Activated CD8-positive, alpha-beta memory T cell treated with anti-CD3 and anti-CD28 coated beads, Interleukin-2, amount 10 ng/mL, durations not matched to agents 7 days and 5 days (primary cell): ENCODE data around the gene GPRC5A. TPM values are rescaled to one million over a fixed set of nuclear protein-coding genes. Genes with fewer than 3 reads are reported as not detected.

Experiments used
- ATAC-seq: fragments of 150-1000 bp; cut with Tn5 transposase; one replicate; pipeline ENCODE4 v1.10.0; 2021; ENCODE audit warnings: moderate library complexity
- CTCF ChIA-PET: fragments of 350-600 bp; sonication (Branson Sonifier 250); formaldehyde crosslinking; loops from one replicate; lab custom pipeline; 2021; ENCODE audit warnings: antibody characterized with exemption; lab: Charles Lee
- DNase-seq: peaks from one replicate; pipeline ENCODE4 v3.0.0-alpha.2; 2020
- H3K27ac Mint-ChIP-seq: one replicate; pipeline ENCODE4 v1.8.0; 2021; ENCODE audit warnings: mild to moderate bottlenecking, mixed read lengths
- H3K27me3 Mint-ChIP-seq: one replicate; pipeline ENCODE4 v1.8.0; 2021; ENCODE audit warnings: mixed read lengths
- H3K36me3 Mint-ChIP-seq: one replicate; pipeline ENCODE4 v1.8.0; 2021; ENCODE audit warnings: mild to moderate bottlenecking, mixed read lengths
- H3K4me1 Mint-ChIP-seq: one replicate; pipeline ENCODE4 v1.8.0; 2021; ENCODE audit warnings: mixed read lengths
- H3K4me3 Mint-ChIP-seq: one replicate; pipeline ENCODE4 v1.8.0; 2021; ENCODE audit warnings: mild to moderate bottlenecking, moderate library complexity, mixed read lengths
- H3K9me3 Mint-ChIP-seq: one replicate; pipeline ENCODE4 v1.8.0; 2022; ENCODE audit warnings: low read depth, mixed read lengths
- total RNA-seq, 2 experiments: library from RNA; stranded (reverse); gene quantifications; one replicate each; pipeline ENCODE4 v1.2.3, GENCODE V29; 2021

GPRC5A gene
- total RNA-seq, 2 experiments from 2014 or later = not detected

DNA sequence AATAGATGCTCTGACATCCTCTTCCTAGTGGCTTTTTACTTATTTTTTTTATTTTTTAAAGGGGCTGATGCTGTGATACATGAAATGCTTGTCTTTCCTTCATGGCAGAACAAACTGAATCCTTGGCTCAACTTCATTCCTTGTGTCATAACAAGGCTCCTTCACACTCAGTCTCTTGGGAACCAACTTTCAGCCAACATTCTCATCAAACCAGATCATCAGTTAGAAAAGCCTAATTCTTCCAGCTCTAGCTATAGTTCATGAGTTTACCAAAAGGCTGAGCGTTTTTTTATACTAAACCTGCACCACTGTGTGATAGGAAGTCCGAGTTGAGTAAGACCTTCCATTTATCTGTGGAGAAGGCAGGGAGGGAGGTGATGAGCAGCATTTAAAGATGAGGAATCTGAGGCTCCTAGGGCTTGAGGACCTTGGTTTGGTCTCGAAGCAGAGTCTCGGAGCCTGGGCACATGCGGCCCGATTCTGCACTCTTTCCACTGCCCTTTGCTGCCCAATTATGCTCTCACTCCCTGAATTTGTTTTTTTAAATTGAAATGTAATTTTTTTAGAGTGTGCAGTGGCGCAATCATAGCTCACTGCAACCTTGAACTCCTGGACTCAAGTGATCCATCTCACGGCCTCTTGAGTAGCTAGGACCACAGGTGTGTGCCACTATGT, 52.4 kb downstream of the GPRC5A start:
- no peaks in the 10 kb centered on the region for H3K4me1 Mint-ChIP-seq
- no peak for ATAC-seq
- CTCF ChIA-PET = interaction anchor here (0.6 to 1.1 kb wide), 2 partner anchors 9 to 27 kb away, joined by 3 read pairs; no protein-coding TSS in a partner anchor
- H3K27ac Mint-ChIP-seq = no peak overlapping the region
- no peaks in the 10 kb centered on the region for H3K36me3 Mint-ChIP-seq
- no peaks in the 10 kb centered on the region for H3K9me3 Mint-ChIP-seq
- peaks cover 18% of the 10 kb centered on the region for H3K27me3 Mint-ChIP-seq
- no peak overlapping the region for H3K4me3 Mint-ChIP-seq
- DNase-seq = no peak

DNA sequence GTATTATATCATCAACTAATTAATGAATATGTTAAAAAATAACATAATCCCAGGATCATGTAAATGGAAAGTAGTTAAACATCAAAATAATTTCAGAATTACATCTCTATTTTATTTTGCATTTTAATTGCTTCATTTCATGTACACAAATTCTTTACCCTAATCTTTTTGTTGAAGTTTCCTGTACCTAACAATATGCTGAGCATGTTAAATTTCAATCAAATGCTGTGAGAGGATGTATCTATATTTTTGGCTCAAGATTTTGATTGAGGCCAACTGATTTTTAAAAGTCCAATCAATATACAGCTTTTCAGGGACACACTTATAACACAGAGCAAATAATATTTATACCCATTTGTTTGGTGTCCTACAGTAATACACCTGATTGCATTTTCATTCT, 54.2 kb downstream of the GPRC5A start:
- Mint-ChIP-seq H3K4me3 (no peak overlapping the region), H3K4me1 (no peaks in the 10 kb centered on the region), H3K9me3 (no peaks in the 10 kb centered on the region), H3K27me3 (peaks cover 19% of the 10 kb centered on the region), H3K27ac (no peak overlapping the region), H3K36me3 (no peaks in the 10 kb centered on the region)
- no peak for ATAC-seq
- DNase-seq = no peak
- CTCF ChIA-PET = no interaction called here

DNA sequence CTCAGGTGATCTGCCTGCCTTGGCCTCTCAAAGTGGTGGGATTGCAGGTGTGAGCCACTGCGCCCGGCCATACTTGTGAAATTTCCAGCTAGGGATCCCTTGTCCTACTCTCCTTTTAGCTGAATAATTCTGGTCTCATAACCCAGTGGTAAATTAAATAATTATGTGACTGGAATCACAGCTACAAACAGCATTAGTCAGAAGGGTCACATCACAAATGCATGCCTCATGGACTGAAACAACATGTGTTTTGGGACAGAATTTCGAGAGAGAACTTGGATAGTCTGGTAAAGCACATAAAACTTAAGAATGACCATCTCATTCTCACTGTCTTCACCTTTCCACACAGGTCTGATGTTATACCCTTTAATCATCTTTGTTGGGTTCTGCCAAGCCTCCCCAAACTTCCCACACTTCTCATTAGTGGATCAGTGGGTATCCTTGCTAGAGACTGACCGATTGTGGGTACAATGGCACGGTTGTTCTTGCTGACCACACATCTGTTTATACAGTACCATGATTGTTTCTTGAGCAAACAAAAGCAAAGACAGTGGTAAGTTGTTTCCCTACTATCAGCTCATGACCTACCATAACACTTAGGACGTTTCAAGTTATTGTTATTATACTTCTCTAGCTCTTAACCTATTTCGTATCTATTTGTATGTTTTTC, 55.5 kb downstream of the GPRC5A start:
- ATAC-seq (no peak), DNase-seq (no peak)
- no peak overlapping the region for H3K4me3 Mint-ChIP-seq
- CTCF ChIA-PET = no interaction called here
- no peak overlapping the region for H3K27ac Mint-ChIP-seq
- H3K36me3 Mint-ChIP-seq = no peaks in the 10 kb centered on the region
- no peaks in the 10 kb centered on the region for H3K4me1 Mint-ChIP-seq
- H3K9me3 Mint-ChIP-seq = no peaks in the 10 kb centered on the region
- H3K27me3 Mint-ChIP-seq = peaks cover 20% of the 10 kb centered on the region

DNA sequence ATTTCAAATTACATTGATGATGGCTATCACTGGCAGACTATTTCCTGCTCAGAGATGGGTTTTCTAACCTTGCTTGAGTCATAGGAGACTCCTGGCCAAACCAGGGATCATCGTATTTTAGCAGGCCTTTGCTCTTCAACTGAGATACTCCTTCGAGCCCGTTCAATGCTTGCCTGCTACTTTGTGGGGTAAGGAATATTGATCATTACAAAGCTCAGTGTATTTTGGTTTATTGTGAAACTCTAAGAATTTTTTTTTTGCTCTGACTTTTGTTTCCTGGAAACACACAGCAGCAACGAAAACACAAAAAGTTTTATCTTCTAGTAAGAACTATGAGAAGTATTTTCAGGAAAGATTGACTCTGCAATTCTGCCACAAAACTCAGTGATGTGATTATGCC, 56.5 kb downstream of the GPRC5A start:
- CTCF ChIA-PET = no interaction called here
- Mint-ChIP-seq H3K4me3 (no peak overlapping the region), H3K36me3 (no peaks in the 10 kb centered on the region), H3K27ac (no peak overlapping the region), H3K9me3 (no peaks in the 10 kb centered on the region), H3K4me1 (no peaks in the 10 kb centered on the region), H3K27me3 (peaks cover 23% of the 10 kb centered on the region)
- no peak for ATAC-seq
- no peak for DNase-seq

DNA sequence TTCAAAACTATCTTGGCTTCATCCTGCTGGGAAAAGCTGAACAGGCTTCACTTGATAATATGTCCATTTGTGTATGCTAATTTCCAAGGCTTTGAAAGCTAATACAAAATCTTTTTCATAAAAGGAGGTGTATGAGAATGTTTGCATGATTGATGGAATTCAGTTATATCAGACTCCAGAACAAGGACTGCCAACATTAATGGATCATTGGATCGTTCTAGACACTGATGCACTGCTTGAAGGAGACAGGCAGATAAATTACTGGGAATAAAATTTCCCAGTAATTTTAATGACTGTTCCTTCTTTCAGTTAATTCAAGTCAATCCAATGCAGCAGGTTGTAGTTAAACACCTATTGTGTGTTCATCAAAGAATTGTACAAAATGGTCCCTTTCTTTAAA, 60.1 kb downstream of the GPRC5A start:
- H3K27ac Mint-ChIP-seq = no peak overlapping the region
- no peak for DNase-seq
- no peak for ATAC-seq
- H3K4me3 Mint-ChIP-seq = no peak overlapping the region
- CTCF ChIA-PET = no interaction called here
- no peaks in the 10 kb centered on the region for H3K9me3 Mint-ChIP-seq
- H3K36me3 Mint-ChIP-seq = no peaks in the 10 kb centered on the region
- no peaks in the 10 kb centered on the region for H3K4me1 Mint-ChIP-seq
- H3K27me3 Mint-ChIP-seq = peaks cover 8% of the 10 kb centered on the region

DNA sequence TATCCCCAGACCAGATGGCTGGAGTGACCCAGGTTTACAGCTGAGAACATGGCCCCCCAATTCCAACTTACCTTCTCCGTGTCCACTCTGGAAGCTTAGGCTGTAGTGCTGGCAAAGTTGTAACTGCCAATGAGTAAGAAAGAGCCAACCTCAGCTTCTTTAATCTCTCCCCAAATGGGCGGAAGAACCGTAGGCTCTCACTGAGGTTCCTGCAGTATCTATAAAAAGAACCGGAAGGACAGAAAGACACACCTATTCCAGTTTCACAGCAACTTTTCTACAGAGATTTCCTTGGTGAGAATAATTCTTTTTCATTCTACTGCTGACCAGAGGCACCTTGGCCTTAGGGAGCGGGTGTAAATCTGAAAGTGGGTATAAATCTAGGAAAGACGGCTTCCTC, 60.7 kb downstream of the GPRC5A start, which contains the start of gene GPRC5D:
GPRC5D (minus strand) TSS at position 135 of the 400 bp plus-strand sequence. CDS start 1,786 bp downstream, outside the sequence.
- DNase-seq (no peak), ATAC-seq (no peak)
- Mint-ChIP-seq H3K4me3 (no peak within 1 kb of the TSS), H3K27me3 (peaks cover 8% of the 10 kb centered on the region), H3K36me3 (no peaks in the 10 kb centered on the region), H3K27ac (no peak within 1 kb of the TSS), H3K9me3 (no peaks in the 10 kb centered on the region), H3K4me1 (no peaks in the 10 kb centered on the region)
- CTCF ChIA-PET = no interaction called here

DNA sequence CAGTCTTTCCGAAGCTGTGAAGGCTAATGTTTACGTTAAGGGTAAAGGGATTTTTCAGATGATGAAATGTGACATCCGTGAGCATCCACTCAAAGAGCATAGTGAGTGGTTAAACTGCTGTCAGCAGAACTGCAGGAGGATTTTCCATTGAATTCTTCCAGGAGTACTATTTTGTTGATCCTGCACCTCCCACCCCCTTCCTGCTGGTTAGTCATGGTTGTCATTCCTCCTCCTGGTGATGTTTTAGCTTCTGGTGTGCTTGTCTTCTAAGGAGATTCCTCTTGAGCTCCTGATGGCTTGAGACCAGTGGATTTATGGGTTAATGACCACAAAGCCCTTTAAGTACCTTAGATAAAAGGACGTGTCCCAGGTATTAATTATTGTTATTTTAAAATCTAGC, 63.0 kb downstream of the GPRC5A start:
- DNase-seq = no peak
- H3K27ac Mint-ChIP-seq = no peak overlapping the region
- no peaks in the 10 kb centered on the region for H3K9me3 Mint-ChIP-seq
- H3K27me3 Mint-ChIP-seq = peaks cover 7% of the 10 kb centered on the region
- no peak for ATAC-seq
- no peaks in the 10 kb centered on the region for H3K4me1 Mint-ChIP-seq
- no peaks in the 10 kb centered on the region for H3K36me3 Mint-ChIP-seq
- H3K4me3 Mint-ChIP-seq = no peak overlapping the region
- CTCF ChIA-PET = interaction anchor here (1.2 kb wide), 1 partner anchor 258 kb away, joined by 3 read pairs; no protein-coding TSS in a partner anchor

DNA sequence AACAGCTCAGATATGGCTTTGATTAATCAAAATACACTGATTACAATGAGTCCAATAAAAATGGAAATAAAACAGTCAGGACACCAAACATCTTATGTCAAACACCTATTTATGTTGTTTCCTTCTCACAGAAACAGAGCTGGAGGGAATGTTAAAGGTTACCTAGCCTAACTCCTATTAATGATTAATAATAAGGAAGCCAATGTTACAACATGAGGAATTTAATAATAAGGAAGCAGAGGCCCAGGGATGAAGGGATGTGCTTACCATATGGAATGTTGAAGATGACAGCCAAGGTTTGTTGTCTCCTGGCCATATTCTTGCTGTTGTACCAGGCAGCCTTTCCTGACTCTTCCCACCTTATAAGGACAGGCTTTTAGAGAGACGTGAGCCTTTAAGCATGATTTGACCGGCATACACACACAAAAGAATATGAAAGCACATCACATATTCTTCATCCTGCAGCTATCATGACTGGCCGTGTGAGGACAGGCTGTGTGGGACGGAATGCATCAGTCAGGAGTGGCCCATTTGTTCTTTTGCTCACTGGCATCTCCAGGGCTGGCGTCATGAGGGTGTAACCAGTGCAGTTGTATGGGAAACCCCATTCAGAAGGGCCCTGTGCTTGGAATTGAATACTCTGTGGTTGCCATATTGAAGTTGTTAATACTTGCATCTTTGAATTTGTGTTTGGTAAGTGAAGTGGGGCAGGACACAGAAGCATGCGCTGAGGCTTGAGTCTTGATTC, 63.7 kb downstream of the GPRC5A start:
- H3K27ac Mint-ChIP-seq = no peak overlapping the region

DNA sequence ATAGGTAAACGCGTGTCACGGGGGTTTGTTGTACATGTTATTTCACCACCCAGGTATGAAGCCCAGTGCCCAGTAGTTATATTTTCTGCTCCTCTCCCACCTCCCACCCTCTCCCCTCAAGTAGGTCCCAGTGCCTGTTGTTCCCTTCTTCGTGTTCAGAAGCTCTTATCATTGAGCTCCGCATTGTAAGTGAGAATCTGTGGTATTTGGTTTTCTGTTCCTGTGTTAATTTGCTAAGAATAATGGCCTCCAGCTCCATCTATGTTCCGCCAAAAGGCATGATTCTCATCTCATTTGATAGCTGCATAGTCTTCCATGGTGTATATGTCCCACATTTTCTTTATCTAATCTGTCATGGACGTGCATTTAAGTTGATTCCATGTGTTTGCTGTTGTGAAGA, 67.5 kb downstream of the GPRC5A start:
- H3K36me3 Mint-ChIP-seq = peaks cover 3% of the 10 kb centered on the region
- DNase-seq (no peak), ATAC-seq (no peak)
- no peaks in the 10 kb centered on the region for H3K9me3 Mint-ChIP-seq
- no peak overlapping the region for H3K4me3 Mint-ChIP-seq
- peaks cover 6% of the 10 kb centered on the region for H3K4me1 Mint-ChIP-seq
- CTCF ChIA-PET = no interaction called here
- no peak overlapping the region for H3K27ac Mint-ChIP-seq
- H3K27me3 Mint-ChIP-seq = peaks cover 4% of the 10 kb centered on the region

More for the DNA sequence above, 63.7 kb downstream of the GPRC5A start:
- no peak for ATAC-seq
- no peak for DNase-seq
- H3K4me3 Mint-ChIP-seq = no peak overlapping the region
- H3K9me3 Mint-ChIP-seq = no peaks in the 10 kb centered on the region
- CTCF ChIA-PET = interaction anchor here (1.2 kb wide), 1 partner anchor 257 kb away, joined by 3 read pairs; no protein-coding TSS in a partner anchor
- H3K36me3 Mint-ChIP-seq = no peaks in the 10 kb centered on the region
- peaks cover 3% of the 10 kb centered on the region for H3K27me3 Mint-ChIP-seq
- no peaks in the 10 kb centered on the region for H3K4me1 Mint-ChIP-seq

DNA sequence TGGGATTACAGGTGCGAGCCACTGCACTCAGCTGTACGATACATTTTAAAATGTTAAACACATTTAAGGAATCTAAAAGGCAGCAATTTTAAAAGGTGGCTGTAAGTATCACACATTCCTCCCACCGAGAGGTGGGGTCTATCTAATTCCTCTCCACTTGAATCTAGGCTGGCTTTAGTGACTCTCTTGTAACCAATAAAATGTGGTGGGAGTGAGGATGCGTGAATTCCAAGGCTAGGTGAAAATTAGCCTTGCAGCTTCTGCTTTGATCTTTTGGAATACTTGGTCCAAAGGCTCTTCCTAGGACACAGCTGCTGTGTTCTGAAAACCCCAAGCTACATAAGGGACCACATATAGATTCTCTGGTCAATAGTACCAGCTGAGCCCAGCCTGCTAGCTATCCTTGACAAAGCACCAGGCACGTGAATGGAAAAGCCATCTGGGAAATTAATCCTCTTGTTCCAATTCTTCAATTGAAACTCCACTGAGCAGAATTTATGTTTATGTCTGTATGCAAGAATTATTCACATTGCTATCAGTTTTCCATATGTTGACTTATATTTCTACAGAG, 69.4 kb downstream of the GPRC5A start:
- Mint-ChIP-seq H3K4me3 (no peak overlapping the region), H3K4me1 (peaks cover 13% of the 10 kb centered on the region), H3K27ac (no peak overlapping the region), H3K36me3 (peaks cover 3% of the 10 kb centered on the region), H3K9me3 (peaks cover 2% of the 10 kb centered on the region), H3K27me3 (peaks cover 4% of the 10 kb centered on the region)
- CTCF ChIA-PET = no interaction called here
- ATAC-seq = no peak
- no peak for DNase-seq

DNA sequence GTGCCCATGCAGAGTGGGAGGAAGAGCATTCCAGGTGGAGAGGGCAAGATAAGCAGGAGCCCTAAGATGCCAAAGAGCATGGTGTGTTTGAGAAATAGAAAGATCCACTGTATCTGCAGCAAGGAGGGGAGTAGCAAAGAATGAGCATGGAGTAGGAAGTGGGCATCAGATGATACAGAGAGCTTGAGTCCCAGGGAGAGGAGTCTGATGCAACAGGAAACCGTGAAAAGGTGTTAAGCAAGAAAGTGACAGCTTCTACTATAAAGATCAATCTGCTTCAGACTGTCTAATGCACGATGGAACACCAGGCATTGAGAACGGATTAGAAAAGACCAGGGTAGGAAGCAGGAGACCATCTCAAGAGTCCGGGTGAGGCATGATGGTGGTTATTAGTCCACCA, 72.9 kb downstream of the GPRC5A start:
- peak; percentile 49 for ATAC-seq
- peaks cover 13% of the 10 kb centered on the region for H3K4me1 Mint-ChIP-seq
- no peak for DNase-seq

DNA sequence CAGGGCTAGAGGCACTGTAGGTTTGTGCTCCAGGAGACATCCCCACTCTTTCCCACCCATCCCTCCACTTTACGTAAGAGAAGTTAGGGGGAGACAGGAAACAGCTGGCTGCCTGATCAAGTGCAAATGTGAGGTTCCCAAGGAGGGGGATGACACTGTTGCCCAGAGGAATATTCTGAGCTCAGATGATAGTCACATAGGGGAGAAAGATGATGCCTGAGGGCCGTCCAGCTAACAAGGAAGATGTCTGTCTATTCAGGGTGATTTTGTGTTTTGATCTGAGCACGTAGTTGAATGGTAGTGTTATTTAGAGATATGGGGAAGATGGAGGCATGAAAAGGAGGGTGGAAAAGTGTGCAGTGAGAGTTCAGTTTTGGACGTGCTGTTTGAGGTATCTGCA, 74.5 kb downstream of the GPRC5A start:
- H3K27me3 Mint-ChIP-seq = peaks cover under 1% of the 10 kb centered on the region
- CTCF ChIA-PET = no interaction called here
- ATAC-seq = no peak

More for the DNA sequence above, 72.9 kb downstream of the GPRC5A start:
- H3K9me3 Mint-ChIP-seq = peaks cover 2% of the 10 kb centered on the region
- H3K4me3 Mint-ChIP-seq = no peak overlapping the region
- peaks cover 5% of the 10 kb centered on the region for H3K36me3 Mint-ChIP-seq
- peaks cover 4% of the 10 kb centered on the region for H3K27me3 Mint-ChIP-seq
- peak overlapping the region; percentile 24 for H3K27ac Mint-ChIP-seq
- CTCF ChIA-PET = interaction anchor here (0.9 to 1.6 kb wide), 2 partner anchors 15 to 18 kb away, joined by 3 read pairs; no protein-coding TSS in a partner anchor

More for the DNA sequence above, 74.5 kb downstream of the GPRC5A start:
- Mint-ChIP-seq H3K36me3 (peaks cover 6% of the 10 kb centered on the region), H3K27ac (no peak overlapping the region), H3K4me3 (no peak overlapping the region), H3K9me3 (peaks cover 2% of the 10 kb centered on the region), H3K4me1 (peaks cover 13% of the 10 kb centered on the region)
- no peak for DNase-seq
